Coronary artery (tissue), 2 donors: ENCODE results near the gene GRB10.

ENCODE experiments used
- DNase-seq: peaks from one replicate; pipeline ENCODE4 v3.0.0-alpha.2; 2017; ENCODE audit warnings: low spot score
- H3K27ac ChIP-seq, 2 donors: fragments of 200-600 bp; sonication (generic); one replicate each; pipeline ENCODE4 v1.5.1; 2016 to 2019
- H3K4me3 ChIP-seq: fragments of 200-600 bp; sonication (generic); 2 replicates; pipeline ENCODE4 v1.5.1; 2016; ENCODE audit warnings: mild to moderate bottlenecking, moderate library complexity
- TF ChIP-seq, protein P1 (sequence below): fragments of 200-600 bp; sonication (generic); IDR thresholded peaks from one replicate; pipeline ENCODE4 v1.5.1; 2019; ENCODE audit warnings: antibody characterized with exemption

GRB10 gene

GRCh38 chr7:50824882-50825281, 42.2 kb upstream of the GRB10 start:
- TF ChIP-seq, protein P1, sequence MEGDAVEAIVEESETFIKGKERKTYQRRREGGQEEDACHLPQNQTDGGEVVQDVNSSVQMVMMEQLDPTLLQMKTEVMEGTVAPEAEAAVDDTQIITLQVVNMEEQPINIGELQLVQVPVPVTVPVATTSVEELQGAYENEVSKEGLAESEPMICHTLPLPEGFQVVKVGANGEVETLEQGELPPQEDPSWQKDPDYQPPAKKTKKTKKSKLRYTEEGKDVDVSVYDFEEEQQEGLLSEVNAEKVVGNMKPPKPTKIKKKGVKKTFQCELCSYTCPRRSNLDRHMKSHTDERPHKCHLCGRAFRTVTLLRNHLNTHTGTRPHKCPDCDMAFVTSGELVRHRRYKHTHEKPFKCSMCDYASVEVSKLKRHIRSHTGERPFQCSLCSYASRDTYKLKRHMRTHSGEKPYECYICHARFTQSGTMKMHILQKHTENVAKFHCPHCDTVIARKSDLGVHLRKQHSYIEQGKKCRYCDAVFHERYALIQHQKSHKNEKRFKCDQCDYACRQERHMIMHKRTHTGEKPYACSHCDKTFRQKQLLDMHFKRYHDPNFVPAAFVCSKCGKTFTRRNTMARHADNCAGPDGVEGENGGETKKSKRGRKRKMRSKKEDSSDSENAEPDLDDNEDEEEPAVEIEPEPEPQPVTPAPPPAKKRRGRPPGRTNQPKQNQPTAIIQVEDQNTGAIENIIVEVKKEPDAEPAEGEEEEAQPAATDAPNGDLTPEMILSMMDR: no peak
- H3K4me3 ChIP-seq: no peak overlapping the region

GRCh38 chr7:50822706-50823105, 40.0 kb upstream of the GRB10 start:
- Histone ChIP-seq H3K4me3 (no peak overlapping the region), H3K27ac (no peak overlapping the region)
- no peak for DNase-seq
- TF ChIP-seq, protein P1: no peak

More at GRCh38 chr7:50824882-50825281, 42.2 kb upstream of the GRB10 start:
- H3K27ac ChIP-seq: no peak overlapping the region
- DNase-seq: no peak

DNA sequence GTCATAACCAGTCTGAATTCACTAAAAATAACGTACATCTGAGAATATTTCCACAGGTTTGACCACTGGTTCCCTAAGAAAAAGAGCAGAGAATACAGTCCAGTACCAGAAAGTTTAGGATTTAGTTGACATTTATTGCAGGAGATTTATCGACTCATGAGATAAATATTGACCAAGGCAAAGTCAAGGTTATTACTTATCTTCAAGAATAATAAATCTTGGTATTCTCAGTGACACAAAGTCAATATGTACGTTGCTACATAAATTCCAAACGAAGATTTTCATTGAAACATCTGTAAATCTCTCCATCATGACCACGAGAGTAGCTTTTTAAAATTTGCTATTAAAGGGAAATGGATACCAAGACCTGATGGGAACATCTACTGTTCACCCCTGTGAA, 39.4 kb upstream of the GRB10 start:
- Histone ChIP-seq H3K4me3 (no peak overlapping the region), H3K27ac (no peak overlapping the region)
- TF ChIP-seq, protein P1: no peak
- no peak for DNase-seq

- TF ChIP-seq, protein P1: no peak
- no peak overlapping the region for H3K27ac ChIP-seq
These were observed 38.8 kb upstream of the GRB10 start for GRCh38 chr7:50821457-50822008.

GRCh38 chr7:50818324-50818723, 35.6 kb upstream of the GRB10 start:
- DNase-seq: no peak
- Histone ChIP-seq H3K4me3 (no peak overlapping the region), H3K27ac (no peak overlapping the region)
- TF ChIP-seq, protein P1: no peak

More at GRCh38 chr7:50821457-50822008, 38.8 kb upstream of the GRB10 start:
- DNase-seq: no peak
- no peak overlapping the region for H3K4me3 ChIP-seq

- H3K27ac ChIP-seq: no peak overlapping the region
- H3K4me3 ChIP-seq: no peak overlapping the region
- TF ChIP-seq, protein P1: no peak
- DNase-seq: no peak
These were observed 34.9 kb upstream of the GRB10 start for GRCh38 chr7:50817561-50817960.

DNA sequence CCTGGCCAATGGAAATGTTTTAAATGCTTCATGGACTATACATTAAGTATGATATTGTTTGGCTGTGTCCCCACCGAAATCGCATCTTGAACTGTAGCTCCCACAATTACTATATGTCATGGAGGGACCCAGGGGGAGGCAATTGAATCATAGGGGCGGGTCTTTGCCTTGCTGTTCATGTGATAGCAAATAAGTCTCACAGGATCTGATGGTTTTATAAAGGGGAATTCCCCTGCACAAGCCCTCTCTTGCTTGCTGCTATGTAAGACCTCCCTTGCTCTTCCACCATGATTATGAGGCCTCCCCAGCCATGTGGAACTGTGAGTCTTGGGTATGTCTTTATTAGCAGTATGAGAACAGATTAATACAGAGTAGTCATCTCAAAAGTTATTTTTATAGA, 32.4 kb upstream of the GRB10 start:
- DNase-seq: no peak
- H3K27ac ChIP-seq: no peak overlapping the region

More for the DNA sequence above, 32.4 kb upstream of the GRB10 start:
- TF ChIP-seq, protein P1: no peak
- H3K4me3 ChIP-seq: no peak overlapping the region
